Glutamatergic neuron (in vitro differentiated cells): ENCODE results near the gene SPARC. TPM values are rescaled to one million over a fixed set of nuclear protein-coding genes. Genes with fewer than 3 reads are reported as not detected.

Experiments
- DNase-seq: peaks from one replicate; pipeline ENCODE4 v3.0.0; 2022
- H3K27ac Mint-ChIP-seq: one replicate; pipeline ENCODE4 v1.8.0; 2020; ENCODE audit warnings: mild to moderate bottlenecking, mixed read lengths, inconsistent platforms; ENCODE audit not compliant: unreplicated experiment
- H3K27me3 Mint-ChIP-seq: one replicate; pipeline ENCODE4 v1.8.0; 2020; ENCODE audit warnings: mild to moderate bottlenecking, moderate library complexity, mixed read lengths, inconsistent platforms; ENCODE audit not compliant: unreplicated experiment
- H3K36me3 Mint-ChIP-seq: one replicate; pipeline ENCODE4 v1.8.0; 2020; ENCODE audit warnings: mild to moderate bottlenecking, mixed read lengths, inconsistent platforms; ENCODE audit not compliant: unreplicated experiment
- H3K4me1 Mint-ChIP-seq: one replicate; pipeline ENCODE4 v1.8.0; 2020; ENCODE audit warnings: mild to moderate bottlenecking, low read depth, mixed read lengths, inconsistent platforms; ENCODE audit not compliant: unreplicated experiment
- H3K4me3 Mint-ChIP-seq: one replicate; pipeline ENCODE4 v1.8.0; 2020; ENCODE audit warnings: mild to moderate bottlenecking, mixed read lengths, inconsistent platforms; ENCODE audit not compliant: unreplicated experiment
- H3K9me3 Mint-ChIP-seq: one replicate; pipeline ENCODE4 v1.8.0; 2020; ENCODE audit warnings: mild to moderate bottlenecking, moderate library complexity, mixed read lengths, inconsistent platforms; ENCODE audit not compliant: unreplicated experiment
- CTCF ChIP-seq: fragments of 200-600 bp; sonication (generic); IDR thresholded peaks from one replicate; pipeline ENCODE4 v1.5.0; 2021; ENCODE audit not compliant: partially characterized antibody, unreplicated experiment
- total RNA-seq: library from RNA; stranded (reverse); fragmentation: NEBNext Ultra II Directional; extraction: Animal tissue kit (Norgen Biotek cat#: 25700); gene quantifications from one replicate; pipeline ENCODE4 v1.2.1, GENCODE V29; 2021; ENCODE audit not compliant: unreplicated experiment

The SPARC gene
- total RNA-seq, 1 donor from 2014 or later, result 946 TPM

GRCh38 chr5:151660616-151661495 lies 25.9 kb downstream of the SPARC start:
- H3K4me1 Mint-ChIP-seq, result peaks cover 5% of the 10 kb centered on the region
- H3K27ac Mint-ChIP-seq, result no peak overlapping the region
- DNase-seq, result no peak
- H3K36me3 Mint-ChIP-seq, result peaks cover 8% of the 10 kb centered on the region
- H3K27me3 Mint-ChIP-seq, result no peaks in the 10 kb centered on the region
- TF ChIP-seq CTCF, result no peak
- H3K4me3 Mint-ChIP-seq, result no peak overlapping the region
- peaks cover 3% of the 10 kb centered on the region for H3K9me3 Mint-ChIP-seq

GRCh38 chr5:151659001-151659754 lies 27.5 kb downstream of the SPARC start:
- TF ChIP-seq CTCF, result peak; percentile 92
- no peak overlapping the region for H3K27ac Mint-ChIP-seq
- peak; percentile 94 for DNase-seq
- no peaks in the 10 kb centered on the region for H3K27me3 Mint-ChIP-seq
- peaks cover 2% of the 10 kb centered on the region for H3K9me3 Mint-ChIP-seq
- peaks cover 8% of the 10 kb centered on the region for H3K36me3 Mint-ChIP-seq
- H3K4me1 Mint-ChIP-seq, result peaks cover 5% of the 10 kb centered on the region
- peak overlapping the region; percentile 28 for H3K4me3 Mint-ChIP-seq

GRCh38 chr5:151657114-151657513 lies 29.6 kb downstream of the SPARC start:
- Mint-ChIP-seq H3K9me3 (peaks cover 2% of the 10 kb centered on the region), H3K27ac (no peak overlapping the region), H3K4me3 (no peak overlapping the region)

GRCh38 chr5:151656311-151656710 lies 30.4 kb downstream of the SPARC start:
- no peak for TF ChIP-seq CTCF
- Mint-ChIP-seq H3K27ac (no peak overlapping the region), H3K4me3 (no peak overlapping the region), H3K9me3 (peaks cover 2% of the 10 kb centered on the region), H3K27me3 (no peaks in the 10 kb centered on the region), H3K36me3 (no peaks in the 10 kb centered on the region), H3K4me1 (peaks cover 5% of the 10 kb centered on the region)
- no peak for DNase-seq

More at GRCh38 chr5:151657114-151657513, 29.6 kb downstream of the SPARC start:
- peaks cover 5% of the 10 kb centered on the region for H3K4me1 Mint-ChIP-seq
- no peaks in the 10 kb centered on the region for H3K36me3 Mint-ChIP-seq
- no peaks in the 10 kb centered on the region for H3K27me3 Mint-ChIP-seq
- DNase-seq, result no peak
- no peak for TF ChIP-seq CTCF
